Transverse colon (tissue), 3 donors: ENCODE measurements around the gene CGNL1.

Experiments
- EP300 ChIP-seq: sonication (generic); formaldehyde crosslinking; IDR thresholded peaks from one replicate; pipeline ENCODE4 v1.6.1; 2017; ENCODE audit warnings: antibody characterized with exemption, low read depth
- TF ChIP-seq, protein P1 (sequence below), 5 experiments: fragments of 200-600 bp in 3 of 5; fragments of 450-650 bp in 2 of 5; sonication (generic) in 3 of 5; IDR thresholded peaks; 1 replicate in 2 of 5; 2 replicates in 3 of 5; pipeline ENCODE4 v1.5.1; 2016 to 2017; ENCODE audit warnings: antibody characterized with exemption in 5 of 5, inconsistent platforms in 3 of 5, mild to moderate bottlenecking in 2 of 5, moderate library complexity in 1 of 5

DNA sequence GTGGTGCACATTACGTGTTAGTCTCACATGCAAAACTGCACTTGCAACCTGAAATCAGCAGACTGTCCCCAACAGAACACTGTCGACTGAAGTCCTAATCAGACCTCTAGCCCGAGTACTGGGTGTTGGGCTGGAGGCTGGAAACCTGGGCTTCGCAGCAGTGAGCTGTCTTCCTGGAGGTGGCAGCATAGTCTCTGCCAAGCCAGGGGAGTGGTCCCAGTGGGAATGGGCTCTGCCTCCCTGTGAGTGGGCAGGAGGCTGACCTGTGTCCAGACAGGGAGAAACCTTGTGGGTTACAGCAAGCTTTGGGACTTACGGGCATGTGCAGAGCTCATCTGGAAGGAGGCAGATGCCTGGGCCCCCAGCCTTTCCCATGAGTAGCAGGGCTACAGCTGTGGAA, 177.2 kb downstream of the CGNL1 start:
- TF ChIP-seq, protein P1, sequence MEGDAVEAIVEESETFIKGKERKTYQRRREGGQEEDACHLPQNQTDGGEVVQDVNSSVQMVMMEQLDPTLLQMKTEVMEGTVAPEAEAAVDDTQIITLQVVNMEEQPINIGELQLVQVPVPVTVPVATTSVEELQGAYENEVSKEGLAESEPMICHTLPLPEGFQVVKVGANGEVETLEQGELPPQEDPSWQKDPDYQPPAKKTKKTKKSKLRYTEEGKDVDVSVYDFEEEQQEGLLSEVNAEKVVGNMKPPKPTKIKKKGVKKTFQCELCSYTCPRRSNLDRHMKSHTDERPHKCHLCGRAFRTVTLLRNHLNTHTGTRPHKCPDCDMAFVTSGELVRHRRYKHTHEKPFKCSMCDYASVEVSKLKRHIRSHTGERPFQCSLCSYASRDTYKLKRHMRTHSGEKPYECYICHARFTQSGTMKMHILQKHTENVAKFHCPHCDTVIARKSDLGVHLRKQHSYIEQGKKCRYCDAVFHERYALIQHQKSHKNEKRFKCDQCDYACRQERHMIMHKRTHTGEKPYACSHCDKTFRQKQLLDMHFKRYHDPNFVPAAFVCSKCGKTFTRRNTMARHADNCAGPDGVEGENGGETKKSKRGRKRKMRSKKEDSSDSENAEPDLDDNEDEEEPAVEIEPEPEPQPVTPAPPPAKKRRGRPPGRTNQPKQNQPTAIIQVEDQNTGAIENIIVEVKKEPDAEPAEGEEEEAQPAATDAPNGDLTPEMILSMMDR (IDR thresholded peaks at IDR 0.05) = no peak
- no peak for TF ChIP-seq EP300
